H9 (cell line): ENCODE measurements around the gene ZFPM1. TPM values are rescaled to one million over a fixed set of nuclear protein-coding genes. Genes with fewer than 3 reads are reported as not detected.

ENCODE experiments used
- DNase-seq: peaks from one replicate; pipeline ENCODE4 v3.0.0-alpha.2; 2017
- H2AFZ ChIP-seq: one replicate; pipeline ENCODE4 v1.6.1; 2013; ENCODE audit warnings: mild to moderate bottlenecking, low read length, control low read depth, moderate library complexity
- H2AK5ac ChIP-seq: 2 replicates; pipeline ENCODE4 v1.6.1; 2013; ENCODE audit warnings: low read length, control low read depth, mixed read lengths; ENCODE audit not compliant: insufficient read length
- H2BK120ac ChIP-seq: one replicate; pipeline ENCODE4 v1.6.1; 2013; ENCODE audit warnings: low read depth, mild to moderate bottlenecking, low read length, control low read depth, inconsistent platforms; ENCODE audit not compliant: poor library complexity, severe bottlenecking
- H2BK12ac ChIP-seq: 2 replicates; pipeline ENCODE4 v1.6.1; 2013; ENCODE audit warnings: low read length, control low read depth, mixed read lengths, low read depth; ENCODE audit not compliant: insufficient read length
- H2BK15ac ChIP-seq: 2 replicates; pipeline ENCODE4 v1.6.1; 2013; ENCODE audit warnings: low read depth, low read length, control low read depth
- H2BK20ac ChIP-seq: one replicate; pipeline ENCODE4 v1.6.1; 2013; ENCODE audit warnings: low read depth, mild to moderate bottlenecking, low read length, control low read depth, inconsistent platforms; ENCODE audit not compliant: poor library complexity, severe bottlenecking
- H2BK5ac ChIP-seq: 2 replicates; pipeline ENCODE4 v1.6.1; 2013; ENCODE audit warnings: low read length, control low read depth, mixed read lengths; ENCODE audit not compliant: insufficient read length
- H3K14ac ChIP-seq: 2 replicates; pipeline ENCODE4 v1.6.1; 2013; ENCODE audit warnings: low read length, control low read depth; ENCODE audit not compliant: insufficient read depth
- H3K18ac ChIP-seq: 2 replicates; pipeline ENCODE4 v1.6.1; 2013; ENCODE audit warnings: low read depth, mild to moderate bottlenecking, mixed read lengths, low read length, control low read depth; ENCODE audit not compliant: insufficient read length
- H3K23ac ChIP-seq: 2 replicates; pipeline ENCODE4 v1.6.1; 2013; ENCODE audit warnings: low read length, control low read depth, mixed read lengths, low read depth; ENCODE audit not compliant: insufficient read length
- H3K23me2 ChIP-seq: 2 replicates; pipeline ENCODE4 v1.6.1; 2013; ENCODE audit warnings: low read depth, mild to moderate bottlenecking, mixed read lengths, low read length, control low read depth; ENCODE audit not compliant: insufficient read length, poor library complexity, severe bottlenecking
- H3K27ac ChIP-seq: 2 replicates; pipeline ENCODE4 v1.5.1; 2013; ENCODE audit warnings: low read length, control low read depth, mixed read lengths, low read depth; ENCODE audit not compliant: insufficient read length
- H3K27me3 ChIP-seq: 2 replicates; pipeline ENCODE4 v1.6.1; 2013; ENCODE audit warnings: low read length, control low read depth, inconsistent platforms; ENCODE audit not compliant: insufficient read depth
- H3K4ac ChIP-seq: 2 replicates; pipeline ENCODE4 v1.6.1; 2013; ENCODE audit warnings: low read depth, mild to moderate bottlenecking, control low read depth, inconsistent platforms, low read length, moderate library complexity
- H3K4me1 ChIP-seq: 2 replicates; pipeline ENCODE4 v1.6.1; 2013; ENCODE audit warnings: low read length, control low read depth, inconsistent platforms; ENCODE audit not compliant: insufficient read depth
- H3K4me2 ChIP-seq: 2 replicates; pipeline ENCODE4 v1.6.1; 2013; ENCODE audit warnings: low read length, control low read depth, mixed read lengths; ENCODE audit not compliant: insufficient read length, insufficient read depth
- H3K56ac ChIP-seq: 2 replicates; pipeline ENCODE4 v1.6.1; 2013; ENCODE audit warnings: low read depth, mild to moderate bottlenecking, mixed read lengths, low read length, control low read depth; ENCODE audit not compliant: insufficient read length
- H3K79me1 ChIP-seq: 2 replicates; pipeline ENCODE4 v1.6.1; 2013; ENCODE audit warnings: low read depth, mild to moderate bottlenecking, moderate library complexity, low read length, control low read depth, inconsistent platforms; ENCODE audit not compliant: insufficient read depth, poor library complexity, severe bottlenecking
- H3K79me2 ChIP-seq: 2 replicates; pipeline ENCODE4 v1.6.1; 2013; ENCODE audit warnings: low read length, control low read depth, inconsistent platforms; ENCODE audit not compliant: insufficient read depth
- H3K9ac ChIP-seq: 2 replicates; pipeline ENCODE4 v1.6.1; 2013; ENCODE audit warnings: low read length, control low read depth, mixed read lengths; ENCODE audit not compliant: insufficient read length; ENCODE audit errors: extremely low read depth
- H3K9me3 ChIP-seq: one replicate; pipeline ENCODE4 v1.6.1; 2013; ENCODE audit warnings: low read depth, low read length, inconsistent platforms; ENCODE audit not compliant: control insufficient read depth
- H3T11ph ChIP-seq: one replicate; pipeline ENCODE4 v1.6.1; 2013; ENCODE audit warnings: mild to moderate bottlenecking, low read length, control low read depth, inconsistent platforms
- H4K20me1 ChIP-seq: one replicate; pipeline ENCODE4 v1.6.1; 2013; ENCODE audit not compliant: control insufficient read depth, insufficient read length, insufficient read depth
- H4K5ac ChIP-seq: 2 replicates; pipeline ENCODE4 v1.6.1; 2013; ENCODE audit warnings: low read depth, mild to moderate bottlenecking, mixed read lengths, low read length, control low read depth; ENCODE audit not compliant: insufficient read length
- H4K8ac ChIP-seq: replicated peaks from 2 replicates; pipeline ENCODE4 v1.6.1; 2013; ENCODE audit warnings: low read length, control low read depth, mixed read lengths, low read depth; ENCODE audit not compliant: insufficient read length
- H4K91ac ChIP-seq: 2 replicates; pipeline ENCODE4 v1.6.1; 2013; ENCODE audit warnings: low read depth, mild to moderate bottlenecking, moderate library complexity, mixed read lengths, low read length, control low read depth; ENCODE audit not compliant: insufficient read length
- H3K27ac Mint-ChIP-seq, 3 experiments: 2 replicates in 2 of 3; 3 replicates in 1 of 3; pipeline ENCODE4 v1.8.0; 2020 to 2021; ENCODE audit warnings: mixed read lengths in 3 of 3, mild to moderate bottlenecking in 1 of 3, moderate library complexity in 1 of 3
- H3K27me3 Mint-ChIP-seq: 2 replicates; pipeline ENCODE4 v1.8.0; 2021; ENCODE audit warnings: low read depth, mild to moderate bottlenecking, moderate library complexity, mixed read lengths
- H3K36me3 Mint-ChIP-seq, 3 experiments: 2 replicates in 2 of 3; 3 replicates in 1 of 3; pipeline ENCODE4 v1.8.0; 2020 to 2021; ENCODE audit warnings: low read depth in 3 of 3, mixed read lengths in 3 of 3; ENCODE audit not compliant: insufficient read depth in 1 of 3
- H3K4me1 Mint-ChIP-seq, 2 experiments: 2 replicates each; pipeline ENCODE4 v1.8.0; 2020; ENCODE audit warnings: mixed read lengths in 2 of 2
- H3K4me3 Mint-ChIP-seq, 2 experiments: 2 replicates in 1 of 2; 3 replicates in 1 of 2; pipeline ENCODE4 v1.8.0; 2020 to 2021; ENCODE audit warnings: mild to moderate bottlenecking in 2 of 2, mixed read lengths in 2 of 2, moderate library complexity in 1 of 2
- H3K9me3 Mint-ChIP-seq, 2 experiments: 2 replicates in 1 of 2; 3 replicates in 1 of 2; pipeline ENCODE4 v1.8.0; 2020; ENCODE audit warnings: mild to moderate bottlenecking in 2 of 2, mixed read lengths in 2 of 2, moderate library complexity in 1 of 2
- WGBS: extraction: QIAGEN DNeasy Blood & Tissue Kit; methylation state at CpG from one replicate; pipeline ENCODE4 v1.1.7; 2013; ENCODE audit warnings: missing lambda C conversion rate, low lambda C conversion rate, mixed read lengths; ENCODE audit not compliant: insufficient read length; ENCODE audit errors: extremely low coverage; 5-methylcytosine and 5-hydroxymethylcytosine counted together
- total RNA-seq: library from RNA; stranded (reverse); gene quantifications from 2 replicates; pipeline ENCODE4 v1.2.1, GENCODE V29; 2021
- TF ChIP-seq, protein P1 (sequence below): fragments of 200-600 bp; sonication (generic); conservative IDR thresholded peaks from 3 replicates; pipeline ENCODE4 v1.8.0; 2021; ENCODE audit warnings: antibody characterized with exemption, mild to moderate bottlenecking

The ZFPM1 gene
- total RNA-seq, 1 experiment from 2014 or later: 3.6 TPM

DNA sequence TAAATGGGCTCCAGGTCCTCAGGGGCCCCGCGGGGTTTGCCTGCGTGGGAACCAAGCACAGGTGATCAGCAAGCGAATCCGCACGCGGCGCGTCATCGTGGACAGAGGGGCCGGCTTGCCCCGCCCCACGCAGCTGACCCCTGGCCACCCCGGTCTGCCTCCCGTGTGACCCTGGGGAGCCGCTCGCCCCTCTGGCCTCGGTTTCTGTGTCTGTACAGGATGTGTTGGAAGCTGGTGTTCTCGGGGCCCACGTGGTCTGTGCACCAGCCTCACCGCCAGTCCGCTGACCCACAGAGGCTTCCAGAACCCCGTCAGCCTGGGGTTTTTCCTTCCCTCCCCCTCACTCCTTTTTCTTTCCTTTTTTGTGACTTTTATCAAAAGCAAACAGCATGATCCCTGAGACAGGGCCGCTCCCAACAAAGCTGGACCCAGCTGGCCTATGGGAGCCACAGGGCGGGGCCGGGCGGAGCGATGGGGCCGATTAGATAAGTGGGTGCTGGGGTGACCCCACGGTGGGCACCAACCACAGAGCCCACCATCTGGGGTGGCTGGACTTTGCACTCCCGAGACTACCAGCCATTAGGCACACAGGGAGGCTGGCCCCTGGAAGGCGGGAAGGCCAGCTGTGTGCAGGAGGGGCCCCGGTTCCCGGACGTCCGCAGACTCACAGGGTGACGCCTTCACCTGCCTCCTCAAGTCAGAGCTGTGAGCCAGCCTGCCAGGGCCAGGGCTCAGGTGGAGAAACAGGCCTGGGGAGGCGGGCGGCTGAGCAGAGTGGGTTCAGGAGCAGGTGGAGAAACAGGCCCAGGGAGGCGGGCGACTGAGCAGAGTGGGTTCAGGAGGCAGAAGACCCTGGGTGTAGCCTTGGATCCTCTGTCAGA is 56.0 kb downstream of the ZFPM1 start:
- DNase-seq: no peak
- Histone ChIP-seq H3K14ac (no peak overlapping the region; the same call in 1 of the 2 replicates), H2BK120ac (no peak overlapping the region), H4K91ac (no peak overlapping the region), H2AK5ac (no peak overlapping the region), H4K20me1 (no peaks in the 10 kb centered on the region), H3K4ac (no peak overlapping the region), H3K9me3 (no peaks in the 10 kb centered on the region), H2BK5ac (no peak overlapping the region), H3K56ac (no peak overlapping the region), H2BK12ac (no peak overlapping the region), H3K79me1 (no peaks in the 10 kb centered on the region), H4K5ac (no peak overlapping the region), H3K27me3 (no peaks in the 10 kb centered on the region), H2AFZ (no peak overlapping the region), H3K4me2 (no peak overlapping the region), H3K79me2 (no peaks in the 10 kb centered on the region), H4K8ac (no peak overlapping the region), H3K27ac (no peak overlapping the region), H3K18ac (no peak overlapping the region), H3K23ac (no peak overlapping the region), H3K4me1 (no peaks in the 10 kb centered on the region), H3K23me2 (no peaks in the 10 kb centered on the region), H2BK15ac (no peak overlapping the region), H3T11ph (no peak overlapping the region), H3K9ac (no peak overlapping the region), H2BK20ac (no peak overlapping the region)
- Mint-ChIP-seq H3K4me3 (no peak overlapping the region), H3K9me3 (no peaks in the 10 kb centered on the region), H3K27ac (peak overlapping the region in 1 of 3 experiments; percentile 68; a peak in 2 of 7 replicates), H3K4me1 (peaks cover 2 to 6% of the 10 kb centered on the region in 2 experiments; a peak in 3 of 4 replicates), H3K27me3 (peaks cover 1% of the 10 kb centered on the region; the same call in 1 of the 2 replicates), H3K36me3 (no peaks in the 10 kb centered on the region)
- no CpG with 5 or more reads among the region's 41 CpGs for WGBS
- TF ChIP-seq, protein P1, sequence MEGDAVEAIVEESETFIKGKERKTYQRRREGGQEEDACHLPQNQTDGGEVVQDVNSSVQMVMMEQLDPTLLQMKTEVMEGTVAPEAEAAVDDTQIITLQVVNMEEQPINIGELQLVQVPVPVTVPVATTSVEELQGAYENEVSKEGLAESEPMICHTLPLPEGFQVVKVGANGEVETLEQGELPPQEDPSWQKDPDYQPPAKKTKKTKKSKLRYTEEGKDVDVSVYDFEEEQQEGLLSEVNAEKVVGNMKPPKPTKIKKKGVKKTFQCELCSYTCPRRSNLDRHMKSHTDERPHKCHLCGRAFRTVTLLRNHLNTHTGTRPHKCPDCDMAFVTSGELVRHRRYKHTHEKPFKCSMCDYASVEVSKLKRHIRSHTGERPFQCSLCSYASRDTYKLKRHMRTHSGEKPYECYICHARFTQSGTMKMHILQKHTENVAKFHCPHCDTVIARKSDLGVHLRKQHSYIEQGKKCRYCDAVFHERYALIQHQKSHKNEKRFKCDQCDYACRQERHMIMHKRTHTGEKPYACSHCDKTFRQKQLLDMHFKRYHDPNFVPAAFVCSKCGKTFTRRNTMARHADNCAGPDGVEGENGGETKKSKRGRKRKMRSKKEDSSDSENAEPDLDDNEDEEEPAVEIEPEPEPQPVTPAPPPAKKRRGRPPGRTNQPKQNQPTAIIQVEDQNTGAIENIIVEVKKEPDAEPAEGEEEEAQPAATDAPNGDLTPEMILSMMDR: no peak
